HG03354 (cell line): ENCODE measurements around the gene C1orf56.
A peak's percentile ranks its signal among the peaks of the same experiment; 100 is the strongest.

Experiments
- ATAC-seq: cut with Tn5 transposase; IDR thresholded peaks from one replicate; pipeline ENCODE4 v1.9.1; 2021; ENCODE audit warnings: mild to moderate bottlenecking; ENCODE audit not compliant: unreplicated experiment, poor library complexity, severe bottlenecking

Gene C1orf56

GRCh38 chr1:151013518-151013917 is 34.0 kb upstream of the C1orf56 start:
- ATAC-seq = no peak

- ATAC-seq = no peak
These were observed 22.9 kb upstream of the C1orf56 start for GRCh38 chr1:151024540-151025146.

- ATAC-seq = no peak
These were observed 21.1 kb upstream of the C1orf56 start for GRCh38 chr1:151026460-151026859.

- no peak for ATAC-seq
These were observed 15.4 kb upstream of the C1orf56 start for GRCh38 chr1:151032164-151032563.

GRCh38 chr1:151035167-151035566 is 12.4 kb upstream of the C1orf56 start:
- no peak for ATAC-seq

DNA sequence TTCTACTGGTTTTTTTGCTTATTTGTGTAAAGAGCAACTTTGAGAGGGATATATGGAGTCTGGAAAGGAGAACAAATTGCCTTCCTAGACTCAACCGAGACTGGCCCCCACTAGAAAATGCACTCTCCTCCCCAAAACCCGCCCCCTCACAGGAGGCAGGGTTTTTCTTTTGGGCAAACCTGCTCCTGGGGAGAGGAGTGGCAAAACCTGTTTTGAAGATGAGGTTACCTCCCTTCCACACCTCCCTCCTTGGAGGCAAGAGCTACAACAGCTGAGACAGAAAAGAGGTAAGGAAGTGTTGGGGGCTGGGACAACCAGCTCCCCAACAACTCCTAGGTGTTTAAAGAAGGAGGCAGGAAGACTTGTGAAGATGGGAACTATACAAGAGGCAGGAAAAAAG is 11.2 kb upstream of the C1orf56 start, which contains the start of gene BNIPL:
Gene BNIPL, plus strand, starts transcription at position 231 of the 400 bp plus-strand sequence. Its CDS starts 140 bp downstream, at position 371.
- no peak for ATAC-seq

GRCh38 chr1:151037032-151037431 is 10.5 kb upstream of the C1orf56 start:
- ATAC-seq = no peak

DNA sequence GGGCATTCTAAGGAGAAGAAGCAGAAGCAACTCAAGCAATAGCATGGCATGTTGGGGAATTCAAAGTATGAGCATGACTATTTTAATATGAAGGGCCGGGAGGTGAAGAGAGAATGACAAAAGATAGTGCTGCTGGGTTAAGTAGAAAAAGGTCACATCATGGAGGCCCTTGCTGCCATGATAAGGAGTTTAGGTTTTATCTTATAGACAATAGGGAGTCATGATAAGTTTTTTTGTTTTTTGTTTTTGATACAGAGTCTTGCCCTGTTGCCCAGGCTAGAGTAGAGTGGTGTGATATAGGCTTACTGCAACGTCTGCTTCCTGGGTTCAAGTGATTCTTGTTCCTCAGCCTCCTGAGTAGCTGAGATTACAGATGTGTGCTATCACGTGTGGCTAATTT is 8.0 kb upstream of the C1orf56 start:
- ATAC-seq = no peak

- no peak for ATAC-seq
These were observed 4.4 kb upstream of the C1orf56 start for GRCh38 chr1:151043163-151043562.

DNA sequence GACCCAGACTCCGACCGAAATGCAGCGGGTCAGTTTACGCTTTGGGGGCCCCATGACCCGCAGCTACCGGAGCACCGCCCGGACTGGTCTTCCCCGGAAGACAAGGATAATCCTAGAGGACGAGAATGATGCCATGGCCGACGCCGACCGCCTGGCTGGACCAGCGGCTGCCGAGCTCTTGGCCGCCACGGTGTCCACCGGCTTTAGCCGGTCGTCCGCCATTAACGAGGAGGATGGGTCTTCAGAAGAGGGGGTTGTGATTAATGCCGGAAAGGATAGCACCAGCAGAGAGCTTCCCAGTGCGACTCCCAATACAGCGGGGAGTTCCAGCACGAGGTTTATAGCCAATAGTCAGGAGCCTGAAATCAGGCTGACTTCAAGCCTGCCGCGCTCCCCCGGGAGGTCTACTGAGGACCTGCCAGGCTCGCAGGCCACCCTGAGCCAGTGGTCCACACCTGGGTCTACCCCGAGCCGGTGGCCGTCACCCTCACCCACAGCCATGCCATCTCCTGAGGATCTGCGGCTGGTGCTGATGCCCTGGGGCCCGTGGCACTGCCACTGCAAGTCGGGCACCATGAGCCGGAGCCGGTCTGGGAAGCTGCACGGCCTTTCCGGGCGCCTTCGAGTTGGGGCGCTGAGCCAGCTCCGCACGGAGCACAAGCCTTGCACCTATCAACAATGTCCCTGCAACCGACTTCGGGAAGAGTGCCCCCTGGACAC is 534 bp downstream of the C1orf56 start:
- ATAC-seq = peak; percentile 78

DNA sequence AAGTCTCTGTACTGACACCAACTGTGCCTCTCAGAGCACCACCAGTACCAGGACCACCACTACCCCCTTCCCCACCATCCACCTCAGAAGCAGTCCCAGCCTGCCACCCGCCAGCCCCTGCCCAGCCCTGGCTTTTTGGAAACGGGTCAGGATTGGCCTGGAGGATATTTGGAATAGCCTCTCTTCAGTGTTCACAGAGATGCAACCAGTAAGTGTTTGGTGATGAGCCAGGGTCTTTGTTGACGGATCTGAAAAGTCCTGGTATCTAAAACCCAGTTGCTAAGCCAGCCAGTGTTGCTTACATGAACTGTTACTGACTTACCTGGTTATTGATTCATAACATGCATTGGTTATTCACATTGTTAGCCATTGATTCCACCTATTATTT is 1.1 kb downstream of the C1orf56 start:
- ATAC-seq = peak; percentile 5

GRCh38 chr1:151049458-151049857 is 1.9 kb downstream of the C1orf56 start:
- ATAC-seq = no peak

GRCh38 chr1:151050051-151050688 is 2.6 kb downstream of the C1orf56 start:
- ATAC-seq = no peak

- ATAC-seq = no peak
These were observed 3.9 kb downstream of the C1orf56 start for GRCh38 chr1:151051356-151052009.

- no peak for ATAC-seq
These were observed 7.5 kb downstream of the C1orf56 start for GRCh38 chr1:151054971-151055547.

GRCh38 chr1:151055581-151055980 is 8.0 kb downstream of the C1orf56 start:
- ATAC-seq = no peak

DNA sequence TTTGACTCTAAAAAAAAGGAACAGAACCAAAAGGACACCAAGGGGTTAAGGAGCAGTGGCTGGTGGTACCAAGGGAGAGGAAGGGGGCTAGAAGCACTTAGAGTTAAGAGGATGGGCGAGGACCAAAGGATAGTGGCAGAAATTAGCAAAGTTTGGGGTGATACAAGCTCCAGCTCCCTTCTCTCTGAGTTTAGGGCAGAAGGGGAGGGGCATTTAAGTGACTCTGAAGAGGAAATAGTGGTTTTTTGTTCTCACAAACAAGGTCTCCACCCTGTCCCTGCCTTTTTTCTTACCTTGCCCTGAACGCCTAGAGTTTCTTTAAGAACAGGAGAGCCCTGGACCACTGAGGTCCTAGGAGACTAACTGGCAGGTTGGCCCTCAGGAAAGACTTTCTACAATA is 8.6 kb downstream of the C1orf56 start:
- no peak for ATAC-seq

GRCh38 chr1:151058692-151059091 is 11.1 kb downstream of the C1orf56 start:
- no peak for ATAC-seq

DNA sequence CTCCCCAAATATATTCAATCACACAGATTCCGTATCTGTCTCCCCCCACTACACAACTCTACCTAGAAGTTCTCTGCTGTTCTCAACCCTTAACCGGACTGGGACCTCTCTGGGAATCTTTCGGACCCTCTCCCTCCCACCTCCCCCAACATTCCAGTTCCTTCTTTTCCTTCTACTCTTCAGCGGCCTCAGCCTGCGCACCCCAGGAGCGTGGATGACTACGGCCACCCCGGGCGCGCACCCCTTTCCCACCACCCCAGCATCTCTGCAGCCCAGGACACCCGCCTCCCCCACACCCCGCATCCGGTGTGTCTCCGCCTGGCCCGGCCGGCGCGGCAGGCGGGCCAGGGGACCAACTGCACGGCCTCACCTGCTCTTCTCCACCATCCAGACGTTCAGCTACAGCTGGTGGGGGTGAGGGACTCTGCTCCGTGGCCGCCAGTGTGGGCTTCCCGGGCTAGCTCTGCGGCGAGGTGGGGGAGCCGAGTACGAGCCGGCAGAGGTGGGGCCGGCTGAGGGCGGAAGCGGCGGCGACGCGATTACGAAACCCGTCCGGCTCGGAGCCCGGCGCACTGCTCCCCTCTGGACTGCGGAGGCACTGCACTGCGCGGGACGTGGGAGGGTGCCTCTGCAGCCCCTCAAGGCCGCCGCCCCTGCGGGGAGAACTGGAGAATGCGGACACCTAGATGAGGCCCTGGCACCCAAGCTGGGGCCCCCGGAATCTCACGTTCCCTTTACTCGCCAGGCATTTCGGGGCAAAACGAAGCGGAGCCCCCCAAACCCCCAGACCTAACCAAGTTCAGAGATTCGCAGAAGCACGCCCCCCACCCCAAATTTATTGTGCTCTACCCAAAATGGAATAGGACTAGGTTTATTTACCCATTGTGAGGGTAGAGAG is 11.8 kb downstream of the C1orf56 start, which contains the start of gene CDC42SE1:
Gene CDC42SE1, minus strand, starts transcription at position 514 of the 898 bp plus-strand sequence. CDS start 3,892 bp downstream, outside the sequence.
- ATAC-seq = peak; percentile 87
